K562 (cell line): ENCODE measurements around the gene INSYN2B.

Experiments
- ATF2 ChIP-seq: sonication (generic); formaldehyde crosslinking; IDR thresholded peaks from 2 replicates; pipeline ENCODE4 v1.8.1; 2022; ENCODE audit warnings: missing genetic modification reagents
- HDAC2 ChIP-seq: fragments of 450-650 bp; IDR thresholded peaks from 2 replicates; pipeline ENCODE4 v1.6.1; 2016; ENCODE audit warnings: mild to moderate bottlenecking
- JUND ChIP-seq, 2 experiments: IDR thresholded peaks; 2 replicates in 1 of 2; 3 replicates in 1 of 2; pipeline ENCODE4 v1.6.1; 2011; ENCODE audit warnings: borderline replicate concordance in 2 of 2, low read depth in 2 of 2, low read length in 2 of 2, improper control_type of control experiment in 1 of 2, missing biosample characterization in 1 of 2, missing genetic modification characterization in 1 of 2, missing genetic modification reagents in 1 of 2
- RAD21 ChIP-seq, 2 experiments: fragments of 250-450 bp in 1 of 2; fragments of 450-650 bp in 1 of 2; sonication (Bioruptor Pico) in 1 of 2; formaldehyde crosslinking in 1 of 2; IDR thresholded peaks in 1 of 2; conservative IDR thresholded peaks in 1 of 2; 2 replicates each; pipeline versions ENCODE4 v1.4.0 to v1.8.0; 2020 to 2022; ENCODE audit warnings: mild to moderate bottlenecking in 2 of 2, moderate library complexity in 1 of 2
- SIN3A ChIP-seq, 2 experiments: fragments of 150-350 bp in 1 of 2; IDR thresholded peaks; 2 replicates each; pipeline ENCODE4 v1.6.1; 2011 to 2016; ENCODE audit warnings: borderline replicate concordance in 2 of 2, low read depth in 2 of 2, low read length in 2 of 2, mild to moderate bottlenecking in 2 of 2, moderate library complexity in 2 of 2; ENCODE audit not compliant: control insufficient read depth in 1 of 2
- SMC3 ChIP-seq: conservative IDR thresholded peaks from 2 replicates; pipeline ENCODE4 v1.6.1; 2011; ENCODE audit warnings: low read depth, low read length, improper control_type of control experiment; ENCODE audit not compliant: insufficient read depth
- SPI1 ChIP-seq: IDR thresholded peaks from 2 replicates; pipeline ENCODE4 v1.6.1; 2011; ENCODE audit warnings: low read depth, low read length, control low read depth, borderline replicate concordance
- SRF ChIP-seq, 2 experiments: fragments of 250-450, 450-650 bp in 1 of 2; sonication (Bioruptor Pico) in 1 of 2; sonication (generic) in 1 of 2; formaldehyde crosslinking; IDR thresholded peaks; 2 replicates each; pipeline versions ENCODE4 v1.5.0 to v1.5.1; 2020 to 2022; ENCODE audit warnings: mild to moderate bottlenecking in 1 of 2, missing genetic modification reagents in 1 of 2
- TAF1 ChIP-seq: IDR thresholded peaks from 2 replicates; pipeline ENCODE4 v1.6.1; 2011; ENCODE audit warnings: mild to moderate bottlenecking, low read length, moderate library complexity; ENCODE audit not compliant: insufficient read depth, control insufficient read depth, severe bottlenecking; ENCODE audit errors: extremely low read depth
- TGIF2 ChIP-seq: sonication (generic); formaldehyde crosslinking; IDR thresholded peaks from 2 replicates; pipeline ENCODE4 v1.8.1; 2022; ENCODE audit warnings: mild to moderate bottlenecking, missing genetic modification reagents, moderate library complexity
- U2AF1 ChIP-seq: fragments of 200-400 bp; formaldehyde crosslinking; optimal IDR thresholded peaks from 2 replicates; pipeline ENCODE3; 2017; ENCODE audit warnings: mild to moderate bottlenecking, low read depth, low read length, moderate library complexity
- ZNF311 ChIP-seq: fragments of 250-450 bp; sonication (Bioruptor Pico); IDR thresholded peaks from 2 replicates; pipeline ENCODE4 v1.4.0; 2020; ENCODE audit warnings: mild to moderate bottlenecking, moderate library complexity

- no peak for TF ChIP-seq RAD21 (CRISPR knock-in tag; conservative IDR thresholded peaks at IDR 0.05 in 1 of 2, IDR thresholded peaks at IDR 0.05 in 1 of 2)
- no peak for TF ChIP-seq SMC3
- TF ChIP-seq JUND (IDR thresholded peaks at IDR 0.05; ENCODE audit: borderline replicate concordance, low read depth, low read length), result no peak
- no peak for TF ChIP-seq JUND (tag; IDR thresholded peaks at IDR 0.05; ENCODE audit: borderline replicate concordance, low read depth, low read length)
- TF ChIP-seq HDAC2, result no peak
- no peak for TF ChIP-seq SIN3A (IDR thresholded peaks at IDR 0.05; ENCODE audit: borderline replicate concordance in 2 of 2, control insufficient read depth in 1 of 2, low read depth in 2 of 2, low read length in 2 of 2)
- TF ChIP-seq ATF2, result no peak
- no peak for TF ChIP-seq TAF1
- no peak for TF ChIP-seq TGIF2 (CRISPR knock-in tag)
- TF ChIP-seq SPI1, result no peak
- no peak for TF ChIP-seq ZNF311 (CRISPR knock-in tag)
- TF ChIP-seq U2AF1, result no peak
- TF ChIP-seq SRF (CRISPR knock-in tag; IDR thresholded peaks at IDR 0.05), result no peak
These were observed 131.5 kb downstream of the INSYN2B start for GRCh38 chr5:169848792-169849191.
